Cardiac fibroblast (primary cell): ENCODE data around the gene SELENOK.
A peak's percentile ranks its signal among the peaks of the same experiment; 100 is the strongest.

Experiments used
- DNase-seq, 2 donors: peaks; one replicate each; pipeline versions ENCODE4 v3.0.0 to v3.0.0-alpha.2; 2010; ENCODE audit warnings: low read depth in 2 of 2
- H3K4me3 ChIP-seq, 2 donors: replicated peaks in 1 of 2; 1 replicate in 1 of 2; 2 replicates in 1 of 2; pipeline ENCODE4 v1.5.1; 2011; ENCODE audit warnings: low read depth in 2 of 2, low read length in 2 of 2, mild to moderate bottlenecking in 2 of 2, moderate library complexity in 1 of 2
- TF ChIP-seq, protein P1 (sequence below): IDR thresholded peaks from one replicate; pipeline ENCODE4 v1.5.1; 2011; ENCODE audit warnings: low read depth, mild to moderate bottlenecking, low read length, inconsistent platforms

Gene SELENOK

DNA sequence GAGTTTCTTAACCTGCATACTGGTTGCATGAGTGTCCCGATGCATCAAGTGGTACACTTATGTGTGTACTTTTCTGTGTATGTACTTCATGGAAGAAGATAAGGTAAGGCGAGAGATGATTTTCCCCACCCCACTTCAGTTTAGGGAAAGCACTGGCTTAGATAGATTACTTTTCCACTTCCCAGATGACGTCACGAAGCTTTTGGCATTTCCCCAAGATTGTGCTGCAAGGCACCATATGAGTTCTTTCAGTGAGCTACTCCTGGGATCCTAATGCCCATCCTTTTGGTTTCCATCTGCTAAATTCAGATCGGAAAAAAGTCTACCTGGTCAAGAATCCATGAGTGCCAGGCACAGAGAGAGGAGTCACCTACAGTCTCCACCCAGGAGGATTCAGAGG is 40.8 kb downstream of the SELENOK start:
- peak; percentile 49 to 66 for DNase-seq
- TF ChIP-seq, protein P1, sequence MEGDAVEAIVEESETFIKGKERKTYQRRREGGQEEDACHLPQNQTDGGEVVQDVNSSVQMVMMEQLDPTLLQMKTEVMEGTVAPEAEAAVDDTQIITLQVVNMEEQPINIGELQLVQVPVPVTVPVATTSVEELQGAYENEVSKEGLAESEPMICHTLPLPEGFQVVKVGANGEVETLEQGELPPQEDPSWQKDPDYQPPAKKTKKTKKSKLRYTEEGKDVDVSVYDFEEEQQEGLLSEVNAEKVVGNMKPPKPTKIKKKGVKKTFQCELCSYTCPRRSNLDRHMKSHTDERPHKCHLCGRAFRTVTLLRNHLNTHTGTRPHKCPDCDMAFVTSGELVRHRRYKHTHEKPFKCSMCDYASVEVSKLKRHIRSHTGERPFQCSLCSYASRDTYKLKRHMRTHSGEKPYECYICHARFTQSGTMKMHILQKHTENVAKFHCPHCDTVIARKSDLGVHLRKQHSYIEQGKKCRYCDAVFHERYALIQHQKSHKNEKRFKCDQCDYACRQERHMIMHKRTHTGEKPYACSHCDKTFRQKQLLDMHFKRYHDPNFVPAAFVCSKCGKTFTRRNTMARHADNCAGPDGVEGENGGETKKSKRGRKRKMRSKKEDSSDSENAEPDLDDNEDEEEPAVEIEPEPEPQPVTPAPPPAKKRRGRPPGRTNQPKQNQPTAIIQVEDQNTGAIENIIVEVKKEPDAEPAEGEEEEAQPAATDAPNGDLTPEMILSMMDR, result no peak
- no peak overlapping the region for H3K4me3 ChIP-seq

DNA sequence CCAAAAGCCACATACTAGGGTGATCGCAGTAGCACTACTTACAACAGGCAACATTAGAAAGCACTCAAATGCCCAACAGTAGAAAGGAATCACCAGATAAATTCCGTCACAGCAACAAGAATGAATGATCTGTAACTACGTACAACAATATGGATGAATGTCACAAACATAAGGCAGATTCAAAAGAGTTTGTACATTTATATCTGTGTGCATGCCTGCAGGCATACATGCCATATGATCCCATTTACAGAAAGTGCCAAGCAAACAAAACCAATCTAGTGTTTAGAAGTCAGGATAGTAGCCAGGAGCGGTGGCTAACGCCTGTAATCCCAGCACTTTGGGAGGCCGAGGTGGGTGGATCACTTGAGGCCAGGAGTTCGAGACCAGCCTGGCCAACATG is 41.7 kb downstream of the SELENOK start:
- no peak overlapping the region for H3K4me3 ChIP-seq
- DNase-seq, result no peak
- TF ChIP-seq, protein P1, result no peak

DNA sequence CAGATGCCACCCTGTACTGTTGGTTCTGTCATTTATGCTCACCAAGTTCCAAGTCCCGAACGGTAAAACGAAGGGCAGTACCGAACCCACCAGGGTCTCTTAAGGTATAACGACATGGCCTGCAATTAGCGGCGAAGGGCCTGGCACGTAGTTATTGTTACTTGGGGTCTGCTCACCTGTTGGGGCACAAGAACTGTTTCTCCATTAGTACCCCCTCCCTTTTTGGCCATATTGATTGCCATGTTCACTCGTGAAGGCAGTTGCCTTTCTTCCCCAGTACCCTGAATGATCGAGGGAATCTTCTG is 44.9 kb downstream of the SELENOK start:
- H3K4me3 ChIP-seq, result no peak overlapping the region
- TF ChIP-seq, protein P1, result no peak
- no peak for DNase-seq

DNA sequence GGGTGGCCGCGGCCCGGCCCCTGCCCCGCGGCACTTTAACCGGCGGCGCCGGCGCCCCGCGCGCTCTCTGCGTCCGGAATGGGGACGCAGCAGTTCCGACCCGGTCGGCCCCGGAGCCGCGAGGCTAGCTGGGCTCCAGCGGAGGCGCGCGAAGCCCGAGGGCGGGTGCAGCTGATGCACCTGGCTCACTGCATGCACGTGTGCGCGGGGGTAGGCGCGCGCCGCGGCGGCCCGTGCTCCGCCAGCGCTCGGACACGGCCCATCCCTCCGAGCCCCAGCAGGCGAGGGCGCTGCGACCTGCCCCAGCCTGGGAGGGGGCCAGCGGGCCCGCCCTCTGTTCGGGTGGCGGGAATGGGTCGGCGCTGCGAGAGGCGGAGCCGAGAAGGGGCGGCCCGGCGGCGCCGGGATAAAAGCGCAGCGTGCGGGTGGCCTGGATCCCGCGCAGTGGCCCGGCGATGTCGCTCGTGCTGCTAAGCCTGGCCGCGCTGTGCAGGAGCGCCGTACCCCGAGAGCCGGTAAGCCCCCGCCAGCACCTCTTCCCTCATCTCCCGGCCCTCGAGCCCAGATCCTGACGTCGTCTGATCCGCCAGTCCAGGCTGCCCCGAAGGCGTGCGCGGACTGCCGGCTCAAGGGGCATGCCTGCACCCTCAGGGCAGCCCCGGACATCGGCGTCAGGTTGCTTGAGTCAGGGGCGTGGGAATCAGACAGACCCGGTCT is 45.4 kb downstream of the SELENOK start, which contains the start of the genes CHDH and IL17RB:
CHDH (minus strand) TSS at position 286 of the 717 bp plus-strand sequence. CDS start 22,411 bp downstream, outside the sequence.
IL17RB (plus strand) TSS at position 435 of the 717 bp plus-strand sequence; CDS start at position 456, 21 bp downstream.
- H3K4me3 ChIP-seq, result peak within 1 kb of the TSS; percentile 45 to 51
- DNase-seq, result no peak
- TF ChIP-seq, protein P1, result no peak

DNA sequence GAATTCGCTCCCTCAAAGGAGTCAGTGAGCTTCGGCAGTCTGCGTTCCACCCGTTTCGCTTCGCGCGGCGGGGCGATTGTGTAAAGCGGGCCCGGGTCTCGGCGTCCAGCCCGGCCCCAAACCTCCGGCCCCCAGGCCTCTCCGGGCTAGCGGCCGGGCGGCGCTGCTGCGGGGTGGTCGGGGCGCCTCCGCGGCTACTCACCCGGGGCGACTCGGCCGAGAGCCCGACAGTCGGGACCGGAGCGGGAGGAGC is 45.9 kb downstream of the SELENOK start:
- DNase-seq, result no peak
- TF ChIP-seq, protein P1, result no peak
- H3K4me3 ChIP-seq, result peak overlapping the region; percentile 45 to 51

DNA sequence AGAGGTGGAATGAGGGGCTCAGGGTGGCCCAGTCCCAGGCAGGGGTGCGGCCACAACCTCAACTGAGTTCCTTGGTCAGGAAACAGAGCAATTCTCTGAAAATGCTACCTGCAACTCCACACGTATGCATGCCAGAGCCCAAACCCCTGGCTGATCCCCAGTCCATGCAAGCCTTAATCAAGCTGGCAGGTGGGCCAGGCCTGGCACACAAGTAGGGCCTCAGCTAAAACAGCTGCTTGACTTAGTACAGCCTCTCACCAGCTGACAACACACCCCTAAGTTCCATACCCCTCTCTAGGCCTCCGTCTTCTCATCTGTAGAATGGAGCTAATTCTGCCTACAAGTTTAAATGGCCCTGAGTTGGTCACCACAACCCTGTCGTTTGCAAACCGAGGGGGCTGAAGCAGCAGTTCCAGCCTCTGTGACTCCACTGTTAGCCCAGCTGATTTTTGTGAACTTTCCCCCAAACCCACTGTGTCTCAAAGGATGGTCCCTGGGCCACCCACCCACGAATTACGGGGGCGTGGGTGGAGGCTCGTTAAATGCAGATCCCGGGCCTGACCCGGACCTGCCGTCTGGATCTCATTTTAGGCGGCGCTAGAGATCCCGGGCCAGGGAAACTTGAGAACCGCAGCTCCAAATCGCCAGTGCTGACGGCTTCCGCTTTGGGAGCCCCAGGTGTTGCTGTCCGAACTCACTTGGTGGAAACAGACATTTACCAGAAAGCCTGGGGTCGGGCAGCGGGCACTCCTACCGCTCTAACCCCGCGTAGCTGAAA is 46.4 kb downstream of the SELENOK start:
- peak; percentile 21 to 29 for DNase-seq
- TF ChIP-seq, protein P1, result peak; percentile 24
- H3K4me3 ChIP-seq, result peak overlapping the region; percentile 45 to 51
